ENCODE measurements around the gene ARSI. TPM values are rescaled to one million over a fixed set of nuclear protein-coding genes. Genes with fewer than 3 reads are reported as not detected.

ARSI gene
- total and polyA plus RNA-seq, 2 donors (not counting 3 experiments of a cell fraction or from before 2014, with no cell fraction given), result 0.17 to 0.20 TPM

DNA sequence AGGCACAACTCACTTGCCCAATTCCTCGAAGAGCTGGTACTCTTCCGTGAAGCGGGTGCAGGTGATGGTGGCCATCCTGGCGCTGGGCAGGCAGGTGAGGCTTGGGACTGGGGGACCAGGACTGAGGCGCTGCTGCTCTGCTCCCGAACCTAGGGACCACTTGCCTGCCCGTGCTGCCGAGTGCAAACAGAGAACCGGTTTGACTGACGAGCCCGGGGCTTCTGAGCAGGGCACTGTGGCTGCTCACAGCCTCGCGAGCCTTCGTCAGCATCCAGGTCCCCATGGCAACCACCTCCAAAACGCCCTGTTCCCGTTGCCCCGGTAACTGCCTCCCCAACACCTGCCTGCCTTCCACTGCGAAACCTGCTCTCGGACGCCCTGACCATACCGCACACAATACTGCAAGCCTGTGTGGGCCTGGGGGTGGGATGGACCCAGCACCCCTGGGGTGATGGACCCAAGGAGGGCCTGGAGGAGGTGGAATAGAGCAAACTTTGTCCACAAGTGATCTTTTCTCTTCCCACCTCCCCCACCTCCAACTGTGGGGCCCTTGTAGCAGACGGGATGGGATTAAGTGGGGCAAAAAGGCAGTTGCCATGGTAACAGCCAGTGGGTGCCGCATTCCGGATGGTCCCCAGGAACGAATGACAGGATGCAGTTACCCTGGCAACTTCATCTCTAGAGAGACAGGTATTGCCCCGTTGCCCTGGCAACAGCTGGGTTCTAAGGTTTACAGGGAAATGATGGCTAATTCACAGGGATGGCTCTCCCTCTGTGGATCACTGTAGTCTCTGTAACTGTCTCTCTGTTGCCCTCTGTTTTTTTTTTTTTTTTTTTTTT, 12.9 kb downstream of the ARSI start, which contains the start of gene CAMK2A:
TSS of gene CAMK2A (minus strand) at position 223 of the 840 bp plus-strand sequence. CDS start at position 75, 148 bp downstream.
- Histone ChIP-seq H3K27ac (ENCODE audit: insufficient read depth, low read depth, low read length) (no peak within 1 kb of the TSS), H4K20me1 (replicated peaks; ENCODE audit: control insufficient read depth, extremely low read depth, insufficient read depth, low read length) (no peaks in the 10 kb centered on the region), H3K4me2 (ENCODE audit: insufficient read depth, low read length) (no peak within 1 kb of the TSS), H3K4me3 (replicated peaks in 1 of 3; ENCODE audit: insufficient read depth in 1 of 3, low read depth in 1 of 3, low read length in 3 of 3) (no peak within 1 kb of the TSS), H3K9ac (replicated peaks; ENCODE audit: extremely low read depth, insufficient read depth, low read length) (no peak within 1 kb of the TSS), H3K27me3 (ENCODE audit: control insufficient read depth in 2 of 2, insufficient read depth in 2 of 2, low read length in 2 of 2) (peaks cover 2 to 15% of the 10 kb centered on the region in 2 experiments), H3K9me1 (replicated peaks; ENCODE audit: control insufficient read depth, extremely low read depth, insufficient read depth, low read length) (no peaks in the 10 kb centered on the region), H3K36me3 (ENCODE audit: control insufficient read depth in 2 of 2, extremely low read depth in 1 of 2, insufficient read depth in 2 of 2, low read length in 2 of 2) (no peaks in the 10 kb centered on the region), H3K79me2 (ENCODE audit: control insufficient read depth, insufficient read depth, low read length) (no peaks in the 10 kb centered on the region), H2AFZ (ENCODE audit: low read depth, low read length) (no peak within 1 kb of the TSS), H3K4me1 (ENCODE audit: control insufficient read depth, extremely low read depth, insufficient read depth, low read length) (no peaks in the 10 kb centered on the region), H3K9me3 (replicated peaks; ENCODE audit: control insufficient read depth, insufficient read depth, low read length) (no peaks in the 10 kb centered on the region)
- dilution Hi-C loops (cut with MboI; ENCODE audit: extremely low pct_ligation_motif_present, low sequenced_read_pairs) (no loop called here), intact Hi-C loops (cut with micrococcal nuclease) (no loop called here)
- DNase-seq (ENCODE audit: low read depth, low spot score), result no peak
- ChIA-PET CTCF (interaction anchor here (1.3 kb wide), 1 partner anchor 61 kb away, joined by 4 read pairs; no protein-coding TSS in a partner anchor), POLR2A (no interaction called here)
- no peak for FAIRE-seq
- TF ChIP-seq MYC (IDR thresholded peaks at IDR 0.05; ENCODE audit: low read depth, low read length) (no peak), GATA2 (IDR thresholded peaks at IDR 0.05; ENCODE audit: insufficient read depth, insufficient read length, low read depth, low read length) (no peak)
- no TSS peak for BruUV-seq (replicated peaks)

DNA sequence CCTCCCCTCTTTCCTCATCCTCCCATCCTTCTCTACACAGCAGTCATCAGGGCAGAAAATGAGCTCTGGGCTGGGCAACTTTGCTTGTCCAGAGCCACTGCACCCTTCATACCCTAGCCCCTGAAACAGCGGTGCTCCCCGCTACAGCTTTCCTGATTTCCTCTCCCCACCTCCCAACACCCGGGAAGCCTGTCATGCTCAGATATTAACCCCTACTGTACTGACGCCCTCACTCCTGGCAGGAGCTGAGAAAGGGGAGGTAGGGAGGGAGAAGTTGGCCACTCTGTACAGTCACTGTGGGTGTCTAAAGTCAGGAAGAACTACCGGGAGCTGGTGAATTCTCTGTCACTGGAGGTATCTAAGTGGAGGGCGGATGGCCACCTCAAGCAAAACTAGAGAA, 13.9 kb downstream of the ARSI start:
- H3K4me3 ChIP-seq (replicated peaks in 1 of 3; ENCODE audit: insufficient read depth in 1 of 3, low read depth in 1 of 3, low read length in 3 of 3), result no peak overlapping the region
- H3K79me2 ChIP-seq (ENCODE audit: control insufficient read depth, insufficient read depth, low read length), result no peaks in the 10 kb centered on the region
- ChIA-PET CTCF (interaction anchor here (1.3 kb wide), 1 partner anchor 62 kb away, joined by 4 read pairs; no protein-coding TSS in a partner anchor), POLR2A (no interaction called here)
- H3K9ac ChIP-seq (replicated peaks; ENCODE audit: extremely low read depth, insufficient read depth, low read length), result no peak overlapping the region
- FAIRE-seq (no peak), DNase-seq (ENCODE audit: low read depth, low spot score) (no peak)
- no peaks in the 10 kb centered on the region for H3K36me3 ChIP-seq (ENCODE audit: control insufficient read depth in 2 of 2, extremely low read depth in 1 of 2, insufficient read depth in 2 of 2, low read length in 2 of 2)
- no peaks in the 10 kb centered on the region for H4K20me1 ChIP-seq (replicated peaks; ENCODE audit: control insufficient read depth, extremely low read depth, insufficient read depth, low read length)
- no peak overlapping the region for H3K4me2 ChIP-seq (ENCODE audit: insufficient read depth, low read length)
- H3K27me3 ChIP-seq (ENCODE audit: control insufficient read depth in 2 of 2, insufficient read depth in 2 of 2, low read length in 2 of 2), result peaks cover 2 to 16% of the 10 kb centered on the region in 2 experiments
- H2AFZ ChIP-seq (ENCODE audit: low read depth, low read length), result no peak overlapping the region
- dilution Hi-C loops (cut with MboI; ENCODE audit: extremely low pct_ligation_motif_present, low sequenced_read_pairs), result no loop called here
- intact Hi-C loops (cut with micrococcal nuclease), result no loop called here
- H3K9me1 ChIP-seq (replicated peaks; ENCODE audit: control insufficient read depth, extremely low read depth, insufficient read depth, low read length), result no peaks in the 10 kb centered on the region
- TF ChIP-seq FOS (IDR thresholded peaks at IDR 0.05; ENCODE audit: borderline replicate concordance, insufficient read depth, low read length), result no peak
- TF ChIP-seq, protein P1, sequence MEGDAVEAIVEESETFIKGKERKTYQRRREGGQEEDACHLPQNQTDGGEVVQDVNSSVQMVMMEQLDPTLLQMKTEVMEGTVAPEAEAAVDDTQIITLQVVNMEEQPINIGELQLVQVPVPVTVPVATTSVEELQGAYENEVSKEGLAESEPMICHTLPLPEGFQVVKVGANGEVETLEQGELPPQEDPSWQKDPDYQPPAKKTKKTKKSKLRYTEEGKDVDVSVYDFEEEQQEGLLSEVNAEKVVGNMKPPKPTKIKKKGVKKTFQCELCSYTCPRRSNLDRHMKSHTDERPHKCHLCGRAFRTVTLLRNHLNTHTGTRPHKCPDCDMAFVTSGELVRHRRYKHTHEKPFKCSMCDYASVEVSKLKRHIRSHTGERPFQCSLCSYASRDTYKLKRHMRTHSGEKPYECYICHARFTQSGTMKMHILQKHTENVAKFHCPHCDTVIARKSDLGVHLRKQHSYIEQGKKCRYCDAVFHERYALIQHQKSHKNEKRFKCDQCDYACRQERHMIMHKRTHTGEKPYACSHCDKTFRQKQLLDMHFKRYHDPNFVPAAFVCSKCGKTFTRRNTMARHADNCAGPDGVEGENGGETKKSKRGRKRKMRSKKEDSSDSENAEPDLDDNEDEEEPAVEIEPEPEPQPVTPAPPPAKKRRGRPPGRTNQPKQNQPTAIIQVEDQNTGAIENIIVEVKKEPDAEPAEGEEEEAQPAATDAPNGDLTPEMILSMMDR (IDR thresholded peaks at IDR 0.05; ENCODE audit: extremely low read depth in 1 of 2, insufficient read depth in 1 of 2, low read depth in 1 of 2, low read length in 2 of 2), result no peak
- no peak for TF ChIP-seq POLR2AphosphoS5 (IDR thresholded peaks at IDR 0.05; ENCODE audit: insufficient read depth, low read depth, low read length)
- TF ChIP-seq, protein P2, sequence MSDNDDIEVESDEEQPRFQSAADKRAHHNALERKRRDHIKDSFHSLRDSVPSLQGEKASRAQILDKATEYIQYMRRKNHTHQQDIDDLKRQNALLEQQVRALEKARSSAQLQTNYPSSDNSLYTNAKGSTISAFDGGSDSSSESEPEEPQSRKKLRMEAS (IDR thresholded peaks at IDR 0.05; ENCODE audit: insufficient read depth, insufficient read length), result no peak
- no peak for TF ChIP-seq MYC (IDR thresholded peaks at IDR 0.05; ENCODE audit: low read depth, low read length)
- TF ChIP-seq EZH2 (IDR thresholded peaks at IDR 0.05; ENCODE audit: borderline replicate concordance, low read depth, low read length, severe bottlenecking), result no peak
- TF ChIP-seq GATA2 (IDR thresholded peaks at IDR 0.05; ENCODE audit: insufficient read depth, insufficient read length, low read depth, low read length), result no peak
- TF ChIP-seq POLR2A (IDR thresholded peaks at IDR 0.05; ENCODE audit: low read depth, low read length), result no peak
- H3K4me1 ChIP-seq (ENCODE audit: control insufficient read depth, extremely low read depth, insufficient read depth, low read length), result no peaks in the 10 kb centered on the region
- no peaks in the 10 kb centered on the region for H3K9me3 ChIP-seq (replicated peaks; ENCODE audit: control insufficient read depth, insufficient read depth, low read length)
- no peak overlapping the region for H3K27ac ChIP-seq (ENCODE audit: insufficient read depth, low read depth, low read length)
- BruUV-seq (replicated peaks), result no TSS peak

All from endothelial cell of umbilical vein (primary cell).